Dedifferentiated amniotic fluid mesenchymal stem cell (primary cell): ENCODE results near the gene PDE1A.
A peak's percentile ranks its signal among the peaks of the same experiment; 100 is the strongest.

Source experiments
- DNase-seq: peaks from one replicate; pipeline ENCODE4 v3.0.0-alpha.2; 2016; ENCODE audit errors: extremely low spot score

PDE1A gene

GRCh38 chr2:182134201-182134600, 292.6 kb downstream of the PDE1A start:
- DNase-seq = no peak

- DNase-seq = no peak
Measured at GRCh38 chr2:182133195-182133891, 293.5 kb downstream of the PDE1A start.

GRCh38 chr2:182132605-182133004, 294.2 kb downstream of the PDE1A start:
- DNase-seq = peak; percentile 32

GRCh38 chr2:182128821-182129707, 297.8 kb downstream of the PDE1A start:
- DNase-seq = peak; percentile 43

DNA sequence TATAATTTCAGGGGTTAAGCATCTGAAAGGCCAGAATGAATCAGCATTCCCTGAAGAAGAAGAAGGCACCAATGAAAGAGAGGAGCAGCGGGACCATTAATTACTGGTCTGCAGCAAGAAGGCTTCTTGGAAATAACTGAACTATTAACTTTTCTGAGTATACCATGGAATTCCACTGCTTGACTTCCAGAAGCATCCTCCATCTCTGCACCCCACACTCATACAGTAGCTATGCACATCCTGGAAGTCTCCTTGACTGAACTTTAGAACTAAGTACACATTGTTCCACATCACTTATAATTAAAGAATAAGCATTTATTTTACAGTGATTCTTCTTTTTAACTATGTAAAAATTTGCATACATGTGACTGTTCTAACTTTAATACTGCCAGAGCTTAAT, 309.6 kb downstream of the PDE1A start:
- no peak for DNase-seq

DNA sequence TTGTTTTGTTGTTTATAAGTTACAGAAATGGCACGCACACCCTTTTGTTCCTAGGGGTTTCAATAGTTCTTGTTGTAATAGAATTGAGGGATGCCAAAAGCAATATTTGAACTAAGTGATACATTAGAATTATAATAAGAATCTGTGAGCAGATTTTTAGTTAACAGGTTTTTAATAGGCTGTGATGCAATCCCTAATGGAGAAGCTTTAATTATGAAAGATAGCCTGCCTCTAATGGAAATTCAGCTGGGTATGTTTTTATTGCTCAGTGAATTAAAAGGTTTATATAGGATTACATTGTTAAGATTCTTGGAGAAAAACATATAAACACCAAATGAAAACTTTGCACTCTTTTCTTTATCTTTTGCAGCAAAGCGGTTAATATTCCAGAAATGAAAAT, 310.1 kb downstream of the PDE1A start:
- no peak for DNase-seq

- DNase-seq = no peak
Measured at GRCh38 chr2:182115258-182115657, 311.6 kb downstream of the PDE1A start.

- no peak for DNase-seq
Measured at GRCh38 chr2:182113334-182113733, 313.5 kb downstream of the PDE1A start.

- DNase-seq = no peak
Measured at GRCh38 chr2:182110347-182110746, 316.5 kb downstream of the PDE1A start.

DNA sequence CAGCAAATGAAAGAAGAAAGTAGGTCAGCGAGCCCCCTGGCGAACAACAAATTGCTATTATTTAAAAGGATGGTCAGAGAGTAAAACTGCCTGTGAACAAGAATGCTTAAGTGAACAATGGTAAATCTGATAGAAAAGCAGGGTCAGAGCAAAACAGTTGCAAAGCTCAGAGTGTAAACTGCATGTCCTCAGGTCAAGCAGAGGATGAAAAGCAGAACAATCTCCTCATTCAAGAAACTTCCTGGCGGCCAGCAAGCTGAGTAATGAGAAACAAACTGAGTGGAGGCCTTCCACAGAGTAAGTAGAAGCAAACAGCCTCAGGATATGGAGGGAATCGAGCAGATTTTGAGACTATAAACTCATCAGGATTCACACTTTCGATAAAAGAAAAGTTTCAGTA, 323.3 kb downstream of the PDE1A start:
- DNase-seq = no peak

DNA sequence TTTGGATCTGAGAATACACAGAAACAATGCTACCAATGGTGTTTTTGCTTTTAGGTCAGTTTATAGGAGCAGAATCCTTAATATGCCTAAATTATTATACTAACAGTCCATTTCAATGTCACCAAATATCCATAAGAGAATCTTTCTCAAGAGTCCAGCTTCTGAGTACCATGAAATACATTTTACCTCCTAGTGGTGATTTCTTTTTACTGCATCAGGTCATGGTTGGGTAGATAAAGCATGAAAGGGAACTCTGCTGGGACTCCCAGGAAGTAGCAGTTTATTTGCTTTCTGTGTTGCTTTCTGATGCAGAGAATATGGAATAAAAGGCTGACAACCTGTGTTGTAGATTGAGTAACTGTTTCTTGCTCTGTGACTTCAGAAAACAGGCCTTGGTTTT, 325.6 kb downstream of the PDE1A start:
- DNase-seq = no peak

DNA sequence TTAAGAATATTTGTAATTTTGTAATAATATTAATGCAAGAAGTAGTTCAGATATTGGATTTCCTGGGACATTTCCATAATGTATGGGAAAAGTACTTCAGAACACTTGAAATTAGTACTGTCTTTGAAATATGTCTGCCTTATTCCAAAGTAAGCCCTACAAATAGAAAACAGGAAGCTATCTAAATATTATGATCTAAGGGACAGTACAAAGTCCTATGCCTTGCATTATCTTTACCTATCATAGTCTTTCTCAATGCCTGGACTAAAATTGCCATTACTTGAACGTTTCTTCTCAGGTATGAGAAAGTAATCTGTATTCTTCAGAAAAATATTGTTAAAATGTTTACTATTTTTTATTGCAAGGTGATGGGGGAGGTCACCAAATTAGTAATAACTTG, 328.2 kb downstream of the PDE1A start:
- no peak for DNase-seq

- DNase-seq = no peak
Measured at GRCh38 chr2:182097571-182098164, 329.2 kb downstream of the PDE1A start.

- DNase-seq = no peak
Measured at GRCh38 chr2:182090486-182090885, 336.4 kb downstream of the PDE1A start.
